Body of pancreas (tissue), 4 donors: ENCODE data around the gene SLC35E1. TPM values are rescaled to one million over a fixed set of nuclear protein-coding genes. Genes with fewer than 3 reads are reported as not detected.

Source experiments
- ATAC-seq: fragments of 150-250 bp; one replicate; pipeline ENCODE4 v1.9.1; 2016
- DNase-seq, 4 donors: peaks; one replicate each; pipeline ENCODE4 v3.0.0-alpha.2; 2019
- H3K27ac ChIP-seq, 4 donors: fragments of 200-600 bp; sonication (generic); 1 replicate in 3 of 4; 2 replicates in 1 of 4; pipeline versions ENCODE4 v1.5.1 to v1.6.1; 2016 to 2019; ENCODE audit warnings: mild to moderate bottlenecking in 1 of 4, mixed read lengths in 1 of 4, moderate library complexity in 1 of 4
- H3K27me3 ChIP-seq, 2 donors: fragments of 200-600 bp; sonication (generic); one replicate each; pipeline ENCODE4 v1.6.0; 2016; ENCODE audit warnings: mild to moderate bottlenecking in 1 of 2
- H3K36me3 ChIP-seq, 2 donors: fragments of 200-600 bp; sonication (generic); replicated peaks in 1 of 2; 2 replicates each; pipeline ENCODE4 v1.5.1; 2016; ENCODE audit warnings: low read depth in 2 of 2; ENCODE audit not compliant: insufficient read depth in 1 of 2
- H3K4me1 ChIP-seq: fragments of 200-600 bp; sonication (generic); one replicate; pipeline ENCODE4 v1.6.0; 2016
- H3K4me3 ChIP-seq, 2 donors: fragments of 200-600 bp; sonication (generic); 1 replicate in 1 of 2; 2 replicates in 1 of 2; pipeline ENCODE4 v1.5.1; 2016 to 2019
- H3K9me3 ChIP-seq, 3 donors: fragments of 200-600 bp; sonication (generic); 1 replicate in 2 of 3; 2 replicates in 1 of 3; pipeline ENCODE4 v1.5.1; 2016
- POLR2A ChIP-seq, 3 donors: fragments of 450-650 bp; IDR thresholded peaks; one replicate each; pipeline ENCODE4 v1.6.1; 2016; ENCODE audit warnings: antibody characterized with exemption in 3 of 3, mild to moderate bottlenecking in 2 of 3
- WGBS, 2 donors: methylation state at CpG; one replicate each; pipeline ENCODE4 v1.1.5; 2017; 5-methylcytosine and 5-hydroxymethylcytosine counted together
- intact Hi-C: fragments of 100-400 bp; cut with DNase I; formaldehyde crosslinking; loops from one replicate; pipeline ENCODE4 v1.15.1; 2023
- total RNA-seq, 2 donors: library from RNA; depleted of rRNA; stranded (reverse); fragments of >200 nt; gene quantifications; one replicate each; pipeline ENCODE4 v1.1.0, GENCODE V29; 2016
- TF ChIP-seq, protein P1 (sequence below), 7 experiments: fragments of 450-650 bp in 4 of 7; fragments of 200-600 bp in 3 of 7; sonication (generic) in 3 of 7; IDR thresholded peaks; one replicate each; pipeline ENCODE4 v1.5.1; 2016 to 2019; ENCODE audit warnings: antibody characterized with exemption in 7 of 7

SLC35E1 gene
- total RNA-seq, 2 donors from 2014 or later: 27.0 to 66.3 TPM

DNA sequence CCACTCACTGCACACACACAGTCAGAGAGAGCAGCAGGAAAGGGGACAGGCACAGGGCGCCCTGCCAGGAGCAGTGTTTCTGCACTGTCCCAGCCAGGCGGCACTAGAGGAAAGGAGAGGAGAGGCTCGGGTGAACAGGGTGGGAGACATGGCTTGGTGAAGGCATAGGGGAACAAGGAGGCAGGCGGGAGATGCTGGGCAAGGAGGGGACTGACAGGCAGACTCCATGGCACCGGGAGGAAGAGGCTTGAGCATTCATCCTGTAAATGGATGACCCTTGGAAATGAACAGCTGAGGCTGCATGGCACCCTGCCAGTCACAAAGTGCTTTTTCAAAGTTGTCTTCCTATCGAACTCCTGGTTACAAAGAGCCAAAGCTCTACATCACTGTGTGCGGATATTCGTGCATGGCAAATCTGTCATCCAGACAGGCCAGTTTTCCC lies 33.4 kb upstream of the SLC35E1 start:
- TF ChIP-seq, protein P1, sequence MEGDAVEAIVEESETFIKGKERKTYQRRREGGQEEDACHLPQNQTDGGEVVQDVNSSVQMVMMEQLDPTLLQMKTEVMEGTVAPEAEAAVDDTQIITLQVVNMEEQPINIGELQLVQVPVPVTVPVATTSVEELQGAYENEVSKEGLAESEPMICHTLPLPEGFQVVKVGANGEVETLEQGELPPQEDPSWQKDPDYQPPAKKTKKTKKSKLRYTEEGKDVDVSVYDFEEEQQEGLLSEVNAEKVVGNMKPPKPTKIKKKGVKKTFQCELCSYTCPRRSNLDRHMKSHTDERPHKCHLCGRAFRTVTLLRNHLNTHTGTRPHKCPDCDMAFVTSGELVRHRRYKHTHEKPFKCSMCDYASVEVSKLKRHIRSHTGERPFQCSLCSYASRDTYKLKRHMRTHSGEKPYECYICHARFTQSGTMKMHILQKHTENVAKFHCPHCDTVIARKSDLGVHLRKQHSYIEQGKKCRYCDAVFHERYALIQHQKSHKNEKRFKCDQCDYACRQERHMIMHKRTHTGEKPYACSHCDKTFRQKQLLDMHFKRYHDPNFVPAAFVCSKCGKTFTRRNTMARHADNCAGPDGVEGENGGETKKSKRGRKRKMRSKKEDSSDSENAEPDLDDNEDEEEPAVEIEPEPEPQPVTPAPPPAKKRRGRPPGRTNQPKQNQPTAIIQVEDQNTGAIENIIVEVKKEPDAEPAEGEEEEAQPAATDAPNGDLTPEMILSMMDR (IDR thresholded peaks at IDR 0.05): peak in 1 of 7 experiments; percentile 6
- no peak for TF ChIP-seq POLR2A (IDR thresholded peaks at IDR 0.05)
- no peaks in the 10 kb centered on the region for H3K36me3 ChIP-seq
- ATAC-seq: no peak
- H3K4me3 ChIP-seq: no peak overlapping the region
- H3K27ac ChIP-seq: peak overlapping the region in 1 of 4 donors; percentile 7
- no peaks in the 10 kb centered on the region for H3K9me3 ChIP-seq
- H3K4me1 ChIP-seq: peaks cover 56% of the 10 kb centered on the region
- WGBS, 2 donors: 52 to 73% methylated on average over 7 to 8 of the region's 8 CpGs
- intact Hi-C loops: no loop called here
- no peaks in the 10 kb centered on the region for H3K27me3 ChIP-seq
- peak in 1 of 4 donors; percentile 36 for DNase-seq

DNA sequence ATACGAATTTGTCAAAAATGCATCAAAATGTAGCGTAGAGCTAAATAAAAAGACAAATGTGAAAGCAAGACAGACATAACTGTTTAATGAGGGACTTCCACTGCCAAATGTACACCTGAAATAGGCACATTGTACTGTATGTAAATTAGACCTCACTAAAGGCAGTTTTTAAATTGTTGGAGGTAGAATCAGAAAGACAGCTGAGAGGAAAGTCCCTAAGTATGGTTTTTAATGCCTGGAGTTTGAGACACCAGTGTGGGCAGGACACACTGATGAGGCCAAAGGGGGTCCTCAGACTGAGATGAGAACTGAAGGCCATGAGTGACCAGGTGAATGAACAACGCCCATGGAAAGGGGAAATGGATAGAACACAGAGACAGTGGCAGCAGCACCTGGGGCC lies 32.9 kb upstream of the SLC35E1 start:
- intact Hi-C loops: no loop called here
- Histone ChIP-seq H3K27me3 (no peaks in the 10 kb centered on the region), H3K36me3 (no peaks in the 10 kb centered on the region), H3K4me1 (peaks cover 59% of the 10 kb centered on the region), H3K4me3 (no peak overlapping the region), H3K9me3 (no peaks in the 10 kb centered on the region), H3K27ac (no peak overlapping the region)
- no peak for DNase-seq
- no peak for ATAC-seq
- no peak for TF ChIP-seq POLR2A (IDR thresholded peaks at IDR 0.05)
- TF ChIP-seq, protein P1 (IDR thresholded peaks at IDR 0.05): no peak
- 84 to 86% methylated on average over 3 of the region's 3 CpGs for WGBS, 2 donors

DNA sequence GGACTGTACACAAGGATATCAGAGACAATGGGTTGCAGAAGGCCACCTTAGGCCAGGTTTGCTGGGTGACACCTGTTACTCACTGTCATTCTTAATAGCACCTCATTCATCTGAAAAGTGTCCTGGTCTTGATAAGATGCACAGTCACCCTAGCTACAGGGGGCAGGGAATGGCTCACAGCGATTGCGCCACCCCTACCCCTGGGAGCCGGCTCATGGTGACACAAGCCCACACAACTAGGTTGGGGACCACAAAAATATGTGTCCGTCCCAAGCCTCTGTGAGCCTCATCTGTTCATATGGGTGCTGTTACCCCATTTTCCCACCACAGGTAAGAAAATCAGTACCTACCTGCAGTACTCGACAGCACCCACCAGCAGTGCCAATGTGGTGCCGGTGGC lies 32.4 kb upstream of the SLC35E1 start:
- Histone ChIP-seq H3K36me3 (no peaks in the 10 kb centered on the region), H3K4me3 (no peak overlapping the region), H3K9me3 (no peaks in the 10 kb centered on the region), H3K27ac (no peak overlapping the region), H3K4me1 (peaks cover 64% of the 10 kb centered on the region), H3K27me3 (no peaks in the 10 kb centered on the region)
- TF ChIP-seq, protein P1 (IDR thresholded peaks at IDR 0.05): no peak
- TF ChIP-seq POLR2A (IDR thresholded peaks at IDR 0.05): no peak
- ATAC-seq (no peak), DNase-seq (no peak)
- 88 to 92% methylated on average over 6 of the region's 6 CpGs for WGBS, 2 donors
- intact Hi-C loops: no loop called here

DNA sequence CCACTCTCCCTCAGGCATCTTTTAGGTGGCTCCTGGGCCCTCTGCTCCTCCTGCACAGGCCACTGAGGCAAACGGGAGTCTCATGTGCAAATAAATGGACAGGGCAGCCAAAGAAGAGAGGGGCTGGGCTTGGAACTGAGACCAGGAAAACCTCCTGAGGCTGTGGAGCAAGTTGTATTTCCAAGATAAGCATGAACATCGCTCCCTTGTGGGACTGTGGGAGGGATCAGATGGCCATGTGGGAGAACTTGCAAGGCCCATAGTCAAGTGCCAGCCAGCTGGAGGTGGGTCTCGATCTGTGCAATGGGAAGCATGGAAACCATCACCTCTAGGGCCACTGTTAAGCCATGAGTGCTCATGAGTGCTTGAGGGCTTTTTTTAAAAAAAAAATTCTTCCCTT lies 30.9 kb upstream of the SLC35E1 start:
- intact Hi-C loops: no loop called here
- peaks cover 58% of the 10 kb centered on the region for H3K4me1 ChIP-seq
- no peak overlapping the region for H3K27ac ChIP-seq

More for the DNA sequence above, 30.9 kb upstream of the SLC35E1 start:
- TF ChIP-seq, protein P1 (IDR thresholded peaks at IDR 0.05): no peak
- no peak for TF ChIP-seq POLR2A (IDR thresholded peaks at IDR 0.05)
- no peak for ATAC-seq
- no peaks in the 10 kb centered on the region for H3K9me3 ChIP-seq
- DNase-seq: no peak
- no peaks in the 10 kb centered on the region for H3K27me3 ChIP-seq
- no peaks in the 10 kb centered on the region for H3K36me3 ChIP-seq
- 18 to 33% methylated on average over 3 of the region's 3 CpGs for WGBS, 2 donors
- H3K4me3 ChIP-seq: no peak overlapping the region
